Measurements from ENCODE around the gene PIP5K1B.

PIP5K1B gene

GRCh38 chr9:68870086-68870485, 165.0 kb downstream of the PIP5K1B start:
- Histone ChIP-seq H3K79me2 (ENCODE audit: control insufficient read depth, low read length) (no peaks in the 10 kb centered on the region), H3K27ac (ENCODE audit: low read depth, low read length) (no peak overlapping the region), H3K9me2 (replicated peaks; ENCODE audit: control insufficient read depth, low read length) (no peaks in the 10 kb centered on the region), H3K36me3 (ENCODE audit: control insufficient read depth, low read length) (no peaks in the 10 kb centered on the region), H3K4me1 (ENCODE audit: control insufficient read depth, low read length) (no peaks in the 10 kb centered on the region), H3F3A (ENCODE audit: control insufficient read depth, insufficient read depth) (no peaks in the 10 kb centered on the region), H3K9me3 (ENCODE audit: control insufficient read depth, insufficient read depth, low read length) (no peaks in the 10 kb centered on the region), H3K4me3 (ENCODE audit: low read length) (no peak overlapping the region), H4K20me1 (ENCODE audit: control insufficient read depth, insufficient read depth, low read depth, low read length) (no peaks in the 10 kb centered on the region), H3K27me3 (ENCODE audit: control insufficient read depth, low read length) (peaks cover 3% of the 10 kb centered on the region; the same call in 1 of the 2 replicates), H3K4me2 (ENCODE audit: low read length) (no peak overlapping the region)
- TF ChIP-seq EZH2phosphoT487 (IDR thresholded peaks at IDR 0.05; ENCODE audit: borderline replicate concordance, low read length), result no peak
- TF ChIP-seq CTCF (IDR thresholded peaks at IDR 0.05; ENCODE audit: low read depth, low read length, poor library complexity, severe bottlenecking), result no peak

GRCh38 chr9:68871236-68871635, 166.2 kb downstream of the PIP5K1B start:
- Histone ChIP-seq H3K4me3 (ENCODE audit: low read length) (no peak overlapping the region), H3K9me3 (ENCODE audit: control insufficient read depth, insufficient read depth, low read length) (no peaks in the 10 kb centered on the region), H3K79me2 (ENCODE audit: control insufficient read depth, low read length) (no peaks in the 10 kb centered on the region), H3K27me3 (ENCODE audit: control insufficient read depth, low read length) (peaks cover 3% of the 10 kb centered on the region; the same call in 1 of the 2 replicates), H3F3A (ENCODE audit: control insufficient read depth, insufficient read depth) (no peaks in the 10 kb centered on the region), H3K9me2 (replicated peaks; ENCODE audit: control insufficient read depth, low read length) (no peaks in the 10 kb centered on the region), H4K20me1 (ENCODE audit: control insufficient read depth, insufficient read depth, low read depth, low read length) (no peaks in the 10 kb centered on the region), H3K36me3 (ENCODE audit: control insufficient read depth, low read length) (no peaks in the 10 kb centered on the region), H3K4me1 (ENCODE audit: control insufficient read depth, low read length) (no peaks in the 10 kb centered on the region), H3K27ac (ENCODE audit: low read depth, low read length) (no peak overlapping the region), H3K4me2 (ENCODE audit: low read length) (no peak overlapping the region)
- TF ChIP-seq CTCF (IDR thresholded peaks at IDR 0.05; ENCODE audit: low read depth, low read length, poor library complexity, severe bottlenecking) (no peak), EZH2phosphoT487 (IDR thresholded peaks at IDR 0.05; ENCODE audit: borderline replicate concordance, low read length) (no peak)

- Histone ChIP-seq H3K4me3 (ENCODE audit: low read length) (no peak overlapping the region), H3K9me3 (ENCODE audit: control insufficient read depth, insufficient read depth, low read length) (no peaks in the 10 kb centered on the region), H3K4me1 (ENCODE audit: control insufficient read depth, low read length) (no peaks in the 10 kb centered on the region), H3K27ac (ENCODE audit: low read depth, low read length) (no peak overlapping the region), H3K79me2 (ENCODE audit: control insufficient read depth, low read length) (no peaks in the 10 kb centered on the region), H3F3A (ENCODE audit: control insufficient read depth, insufficient read depth) (no peaks in the 10 kb centered on the region), H3K4me2 (ENCODE audit: low read length) (no peak overlapping the region), H4K20me1 (ENCODE audit: control insufficient read depth, insufficient read depth, low read depth, low read length) (no peaks in the 10 kb centered on the region), H3K9me2 (replicated peaks; ENCODE audit: control insufficient read depth, low read length) (no peaks in the 10 kb centered on the region), H3K36me3 (ENCODE audit: control insufficient read depth, low read length) (no peaks in the 10 kb centered on the region), H3K27me3 (ENCODE audit: control insufficient read depth, low read length) (peaks cover 3% of the 10 kb centered on the region; the same call in 1 of the 2 replicates)
- no peak for TF ChIP-seq CTCF (IDR thresholded peaks at IDR 0.05; ENCODE audit: low read depth, low read length, poor library complexity, severe bottlenecking)
- TF ChIP-seq EZH2phosphoT487 (IDR thresholded peaks at IDR 0.05; ENCODE audit: borderline replicate concordance, low read length), result no peak
Measured at GRCh38 chr9:68872026-68872501, 167.0 kb downstream of the PIP5K1B start.
